Astrocyte of the spinal cord (primary cell): ENCODE measurements around the gene VSTM2L.

Source experiments
- DNase-seq: peaks from one replicate; pipeline ENCODE4 v3.0.0; 2011; ENCODE audit warnings: low read depth, low spot score
- H3K4me3 ChIP-seq: 2 replicates; pipeline ENCODE4 v1.5.1; 2011; ENCODE audit warnings: low read depth, mild to moderate bottlenecking, low read length, moderate library complexity
- CTCF ChIP-seq: IDR thresholded peaks from 2 replicates; pipeline ENCODE4 v1.5.1; 2012; ENCODE audit warnings: low read depth, mild to moderate bottlenecking, low read length, inconsistent platforms
- in situ Hi-C: cut with HindIII; loops from 2 replicates; pipeline ENCODE4 v1.10.0; 2017; ENCODE audit warnings: low sequenced_read_pairs

Gene VSTM2L

DNA sequence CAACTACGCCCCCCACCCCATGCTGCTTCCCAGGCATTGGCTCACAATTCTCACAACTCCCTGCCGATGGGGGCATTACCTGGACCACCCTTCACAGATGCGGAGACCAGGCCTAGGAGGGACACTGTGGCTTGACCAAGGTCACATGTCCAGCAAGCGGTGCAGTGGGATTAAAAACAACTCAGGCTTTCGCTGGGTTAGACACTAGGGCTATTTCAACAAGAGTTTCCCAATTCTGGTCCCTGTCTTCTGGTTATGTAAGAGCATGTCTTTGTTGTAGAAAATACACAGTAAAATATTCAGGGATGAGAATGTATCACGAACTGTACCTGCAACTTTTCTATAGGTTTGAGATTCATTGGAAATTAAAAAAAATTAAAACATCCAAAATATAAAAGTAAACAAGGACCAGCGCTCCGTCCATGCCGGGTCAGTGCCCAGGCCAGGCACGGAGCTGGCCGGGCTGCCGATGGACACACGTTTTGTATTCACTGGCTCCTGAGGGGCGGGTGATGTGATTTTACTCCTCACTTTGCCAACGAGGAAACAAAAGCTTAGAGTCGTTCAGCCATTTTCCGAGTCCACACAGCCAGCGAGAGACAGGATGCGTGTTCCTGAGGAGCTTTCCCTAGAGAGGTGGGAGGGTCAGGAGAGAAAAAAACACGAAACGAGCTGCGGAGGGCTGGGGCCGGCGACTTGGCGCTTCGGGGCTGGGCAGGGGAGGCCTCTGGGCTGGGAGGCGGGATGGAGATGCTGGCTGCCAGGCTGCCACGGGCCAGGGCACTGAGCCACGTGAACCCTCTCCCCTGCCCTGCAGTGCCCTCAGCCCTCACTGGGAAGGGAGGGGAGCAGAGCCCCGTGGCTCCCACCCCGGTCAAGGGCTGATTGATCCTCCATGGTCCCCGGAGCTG is 17.1 kb upstream of the VSTM2L start:
- in situ Hi-C loops, result no loop called here
- DNase-seq, result no peak
- no peak for TF ChIP-seq CTCF
- no peak overlapping the region for H3K4me3 ChIP-seq

- DNase-seq, result no peak
- in situ Hi-C loops, result no loop called here
- no peak overlapping the region for H3K4me3 ChIP-seq
- TF ChIP-seq CTCF, result no peak
Measured at GRCh38 chr20:37886851-37887297, 16.1 kb upstream of the VSTM2L start.

- no peak overlapping the region for H3K4me3 ChIP-seq
- in situ Hi-C loops, result no loop called here
- no peak for DNase-seq
- TF ChIP-seq CTCF, result no peak
Measured at GRCh38 chr20:37888641-37889040, 14.3 kb upstream of the VSTM2L start.

DNA sequence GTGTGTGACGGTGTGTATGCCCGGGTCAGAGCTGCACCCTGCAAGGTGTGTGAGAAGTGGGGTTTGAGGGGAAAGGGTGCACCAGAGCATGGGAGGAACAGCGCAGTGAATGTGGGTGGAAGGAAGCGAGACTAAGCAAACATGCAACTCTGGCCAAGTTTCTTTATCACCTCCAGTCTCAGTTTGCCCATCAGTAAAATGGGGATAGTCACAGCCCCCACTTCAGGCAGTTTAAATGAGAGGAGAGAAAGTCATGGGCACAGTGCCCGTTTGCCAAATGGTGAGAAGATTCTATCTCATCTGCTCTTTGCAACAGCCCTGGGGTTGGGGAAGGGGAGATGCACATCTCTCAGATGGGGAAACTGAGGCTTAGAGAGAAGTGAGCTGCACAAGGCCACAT is 12.8 kb upstream of the VSTM2L start:
- no peak for DNase-seq
- H3K4me3 ChIP-seq, result no peak overlapping the region
- TF ChIP-seq CTCF, result no peak
- in situ Hi-C loops, result no loop called here

- H3K4me3 ChIP-seq, result no peak overlapping the region
- in situ Hi-C loops, result no loop called here
Measured at GRCh38 chr20:37890643-37891042, 12.3 kb upstream of the VSTM2L start.

DNA sequence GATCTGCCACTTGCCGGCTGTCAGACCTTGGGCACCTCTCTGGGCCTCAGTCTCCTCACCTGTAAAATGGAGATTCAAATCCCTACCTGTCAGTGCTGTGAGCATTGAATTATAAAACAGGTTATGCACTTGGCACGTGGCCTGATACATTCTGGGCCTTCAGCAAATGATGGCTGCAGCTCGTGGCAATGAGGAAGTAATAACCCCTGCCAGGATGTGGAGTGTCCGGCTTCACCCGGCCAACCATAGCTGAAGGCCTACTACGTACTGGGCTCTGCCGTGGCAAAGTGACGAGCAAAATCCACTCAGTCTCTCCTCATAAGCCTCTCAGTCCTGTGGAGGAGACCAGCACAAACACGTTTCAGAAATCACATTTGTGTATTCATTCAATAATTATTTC is 10.9 kb upstream of the VSTM2L start:
- no peak for TF ChIP-seq CTCF
- no peak for DNase-seq

More at GRCh38 chr20:37890643-37891042, 12.3 kb upstream of the VSTM2L start:
- no peak for TF ChIP-seq CTCF
- DNase-seq, result no peak

More for the DNA sequence above, 10.9 kb upstream of the VSTM2L start:
- H3K4me3 ChIP-seq, result no peak overlapping the region
- in situ Hi-C loops, result no loop called here
